GM19395 (cell line): Measurements from ENCODE around the gene RAP1GAP.

Source experiments
- ATAC-seq: cut with Tn5 transposase; IDR thresholded peaks from one replicate; pipeline ENCODE4 v1.9.1; 2021; ENCODE audit warnings: mild to moderate bottlenecking, moderate library complexity; ENCODE audit not compliant: unreplicated experiment

RAP1GAP gene

GRCh38 chr1:21553116-21553926, 115.8 kb downstream of the RAP1GAP start:
- no peak for ATAC-seq

- ATAC-seq, result no peak
These were observed 116.4 kb downstream of the RAP1GAP start for GRCh38 chr1:21552715-21553114.

- no peak for ATAC-seq
These were observed 118.2 kb downstream of the RAP1GAP start for GRCh38 chr1:21550866-21551475.

- no peak for ATAC-seq
These were observed 119.1 kb downstream of the RAP1GAP start for GRCh38 chr1:21550097-21550496.

- ATAC-seq, result no peak
These were observed 121.3 kb downstream of the RAP1GAP start for GRCh38 chr1:21547876-21548275.
